GM19023 (cell line): Measurements from ENCODE around the gene SSBP1.
"Not testable (repeated sequence)": the region's sequence is repeated elsewhere in the genome, so short reads cannot be mapped to it uniquely, and the experiment has no call there.

Source experiments
- ATAC-seq: cut with Tn5 transposase; IDR thresholded peaks from one replicate; pipeline ENCODE4 v1.9.1; 2021; ENCODE audit warnings: mild to moderate bottlenecking, moderate library complexity; ENCODE audit not compliant: unreplicated experiment

SSBP1 gene

GRCh38 chr7:141708351-141708750, 29.8 kb upstream of the SSBP1 start, which contains the start of gene WEE2:
Gene WEE2 (plus strand): TSS chr7:141708353. CDS start chr7:141708759, 406 bp downstream.
- no peak for ATAC-seq

GRCh38 chr7:141709318-141709717, 28.8 kb upstream of the SSBP1 start:
- ATAC-seq, result no peak

GRCh38 chr7:141709749-141710148, 28.4 kb upstream of the SSBP1 start:
- ATAC-seq, result no peak

DNA sequence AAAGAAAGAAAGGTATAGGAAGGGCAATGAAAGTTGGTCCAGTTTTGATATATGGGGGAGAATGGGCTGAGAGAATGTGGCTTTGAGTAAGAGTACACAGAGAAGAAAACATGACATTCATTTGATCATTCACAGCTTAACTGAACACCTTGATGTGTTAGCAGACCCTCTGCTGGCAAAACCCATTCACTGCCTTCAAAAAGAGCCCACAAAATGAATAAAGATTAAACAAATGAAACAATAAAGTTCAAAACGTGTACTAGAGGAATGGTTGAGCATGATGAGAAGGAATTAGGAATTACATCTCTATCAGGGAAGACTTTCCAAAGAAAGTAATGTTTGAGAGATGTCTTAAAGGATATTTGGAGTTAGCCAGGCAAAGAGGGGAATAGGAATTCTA, 27.9 kb upstream of the SSBP1 start:
- ATAC-seq, result no peak

- no peak for ATAC-seq
Measured at GRCh38 chr7:141712603-141713255, 25.4 kb upstream of the SSBP1 start.

- ATAC-seq, result no peak
Measured at GRCh38 chr7:141713890-141714289, 24.3 kb upstream of the SSBP1 start.

DNA sequence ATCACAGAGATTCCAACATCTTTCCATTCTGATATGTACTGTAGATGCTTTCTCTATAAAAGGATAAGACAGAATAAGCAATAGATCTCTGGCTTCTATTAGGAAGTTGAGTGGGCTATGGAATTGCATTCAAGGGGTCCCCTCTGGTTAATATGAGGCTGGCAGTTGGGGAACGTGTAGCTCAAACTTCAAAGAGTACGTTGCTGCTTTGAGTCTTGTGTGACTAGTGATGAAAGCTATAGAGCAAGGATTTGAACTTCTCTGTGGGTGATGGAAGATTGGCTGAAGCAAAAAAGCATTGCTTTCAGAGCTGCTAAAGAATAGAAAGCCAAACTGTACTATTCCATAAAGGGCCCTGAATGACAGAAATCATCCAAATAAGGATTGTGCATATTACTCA, 23.6 kb upstream of the SSBP1 start:
- ATAC-seq, result no peak

GRCh38 chr7:141715018-141715417, 23.1 kb upstream of the SSBP1 start:
- no peak for ATAC-seq

DNA sequence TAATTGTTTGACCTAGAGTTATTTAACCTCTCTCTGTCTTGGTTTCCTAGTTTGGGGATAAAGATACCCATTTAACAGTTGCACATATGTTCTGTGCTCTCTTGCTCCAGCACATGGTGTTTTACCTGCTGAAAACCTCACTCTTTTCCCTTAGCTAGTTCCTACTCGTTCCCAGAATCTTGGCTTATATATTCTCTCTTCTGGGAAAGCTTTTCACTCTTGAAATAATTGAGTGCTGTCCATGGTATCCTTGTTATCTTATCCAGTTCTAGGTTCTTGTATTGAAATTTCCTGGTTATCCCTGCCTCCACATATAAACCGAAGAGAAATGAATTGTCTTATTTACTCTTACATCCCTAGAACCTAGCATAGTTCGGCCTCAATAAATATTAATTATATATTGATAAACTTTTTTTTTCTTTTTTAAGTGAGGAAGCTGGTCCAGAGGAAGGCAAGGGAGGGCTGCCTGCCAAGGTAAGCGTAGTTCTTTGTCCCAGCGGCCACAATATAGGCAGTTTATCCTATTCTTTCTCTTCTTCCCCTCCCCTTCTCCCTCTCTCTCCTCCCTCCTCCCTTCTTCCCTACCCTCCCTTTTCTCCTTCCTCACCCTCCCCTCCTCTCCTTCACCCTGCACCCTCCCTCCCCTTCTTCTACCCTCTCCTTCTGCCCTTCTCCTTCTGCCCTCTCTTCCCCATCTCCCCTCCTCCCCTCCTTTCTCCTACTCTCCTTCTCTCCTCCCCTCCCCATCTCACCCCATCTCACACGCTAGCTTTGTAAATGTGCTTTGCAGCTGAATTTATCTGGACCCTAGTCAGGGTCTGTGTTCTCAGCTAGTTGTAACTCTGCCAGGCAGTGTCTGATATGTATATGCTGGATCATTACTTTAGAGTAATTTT, 22.1 kb upstream of the SSBP1 start:
- no peak for ATAC-seq

- ATAC-seq, result no peak
Measured at GRCh38 chr7:141717450-141717849, 20.7 kb upstream of the SSBP1 start.

DNA sequence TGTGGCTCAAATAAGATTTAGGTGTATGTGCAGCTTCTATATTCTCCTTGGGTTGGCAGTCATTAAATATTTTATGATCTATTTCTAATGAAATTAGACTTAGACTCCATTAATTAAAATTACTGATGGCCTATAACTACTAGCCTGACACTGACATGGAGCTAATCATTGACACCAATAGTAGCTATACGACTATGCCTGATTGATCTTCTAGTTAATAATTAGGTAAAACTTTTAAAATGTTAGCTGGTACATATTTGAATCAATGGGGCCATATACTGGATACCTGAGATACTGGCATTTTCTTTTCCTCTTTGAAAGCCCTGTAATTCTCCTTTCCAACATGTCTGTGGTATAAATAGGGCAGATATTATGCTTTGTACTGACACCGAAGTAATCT, 15.6 kb upstream of the SSBP1 start:
- ATAC-seq, result no peak

DNA sequence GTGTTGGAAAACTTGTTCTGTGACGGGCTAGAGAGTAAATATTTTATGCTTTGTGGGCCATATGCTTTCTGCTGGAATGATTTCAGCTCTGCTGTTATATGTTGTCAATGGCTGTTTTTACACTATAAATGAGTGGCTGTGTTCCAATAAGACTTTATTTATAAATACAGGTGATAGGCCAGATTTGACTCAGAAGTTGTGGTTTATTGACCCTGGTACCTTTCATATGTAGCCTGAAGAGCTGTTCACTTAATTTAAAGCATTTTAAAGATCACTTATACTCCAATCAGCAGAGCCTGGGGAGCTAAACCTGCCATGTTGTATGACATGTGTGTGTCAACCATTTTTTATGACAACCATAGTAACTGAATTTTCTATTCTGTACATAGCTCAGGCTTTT, 9.1 kb upstream of the SSBP1 start:
- ATAC-seq, result no peak

- ATAC-seq, result no peak
Measured at GRCh38 chr7:141731476-141732149, 6.5 kb upstream of the SSBP1 start.

- no peak for ATAC-seq
Measured at GRCh38 chr7:141737118-141737835, 881 bp upstream of the SSBP1 start.

- ATAC-seq, result no peak
Measured at GRCh38 chr7:141738592-141739013, 445 bp downstream of the SSBP1 start.

DNA sequence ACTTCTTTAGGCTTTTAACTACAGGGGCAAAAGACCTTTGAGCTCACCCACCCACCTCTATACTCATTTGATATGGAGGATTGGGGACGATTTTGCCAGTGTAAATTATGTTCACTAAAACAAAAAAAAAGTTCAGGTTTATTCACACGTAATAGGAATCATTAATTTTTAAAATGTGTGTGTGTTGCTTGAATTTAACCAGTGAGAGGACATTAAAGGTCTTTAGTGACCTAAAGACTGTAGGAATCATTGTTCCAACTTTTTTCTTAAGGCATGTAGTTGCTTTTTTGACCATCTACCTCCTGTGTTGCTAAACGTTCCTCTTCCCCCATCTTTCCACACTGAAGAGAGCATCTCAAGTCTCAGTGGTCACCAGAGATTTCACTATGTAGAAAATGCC, 1.1 kb downstream of the SSBP1 start:
- no peak for ATAC-seq

- ATAC-seq, result no peak
Measured at GRCh38 chr7:141742229-141742628, 4.1 kb downstream of the SSBP1 start.

DNA sequence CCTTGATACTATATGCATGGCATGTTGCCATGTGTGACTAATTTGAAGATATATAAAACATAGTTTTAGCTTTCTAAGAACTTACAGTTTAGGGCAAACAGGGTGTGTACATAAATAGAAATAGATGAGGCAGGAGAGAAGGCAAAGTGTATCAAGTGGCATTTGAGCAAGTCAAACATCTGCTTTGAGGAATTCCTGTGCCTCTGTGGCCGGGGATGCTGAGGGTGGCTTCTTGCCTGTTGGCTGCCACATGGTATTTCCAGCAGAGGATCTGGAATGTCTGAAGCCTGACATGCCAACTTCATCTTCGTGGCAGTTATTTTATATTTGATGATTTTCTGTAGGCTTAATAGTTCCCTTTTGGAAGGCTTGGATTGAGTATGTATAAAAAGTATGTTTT, 6.0 kb downstream of the SSBP1 start:
- ATAC-seq, result no peak

DNA sequence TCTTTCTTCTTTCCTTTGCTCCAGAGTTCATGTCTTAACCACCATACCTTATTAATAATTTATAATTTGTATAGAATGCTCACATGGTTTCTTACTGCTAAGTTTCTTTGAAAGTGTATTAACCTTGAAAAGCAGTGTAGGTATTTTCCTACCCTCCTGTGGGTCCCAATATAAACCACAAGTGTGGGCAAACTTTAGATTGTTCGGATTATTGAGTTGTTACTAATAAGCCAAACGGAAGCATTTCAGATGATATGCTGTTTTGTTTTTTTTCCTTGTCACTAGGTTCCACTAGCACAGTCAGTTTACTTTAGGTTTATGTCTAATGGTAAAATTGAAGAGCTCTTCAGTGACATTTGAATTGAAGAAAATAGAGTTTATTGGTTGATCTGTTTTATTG, 10.2 kb downstream of the SSBP1 start:
- no peak for ATAC-seq

DNA sequence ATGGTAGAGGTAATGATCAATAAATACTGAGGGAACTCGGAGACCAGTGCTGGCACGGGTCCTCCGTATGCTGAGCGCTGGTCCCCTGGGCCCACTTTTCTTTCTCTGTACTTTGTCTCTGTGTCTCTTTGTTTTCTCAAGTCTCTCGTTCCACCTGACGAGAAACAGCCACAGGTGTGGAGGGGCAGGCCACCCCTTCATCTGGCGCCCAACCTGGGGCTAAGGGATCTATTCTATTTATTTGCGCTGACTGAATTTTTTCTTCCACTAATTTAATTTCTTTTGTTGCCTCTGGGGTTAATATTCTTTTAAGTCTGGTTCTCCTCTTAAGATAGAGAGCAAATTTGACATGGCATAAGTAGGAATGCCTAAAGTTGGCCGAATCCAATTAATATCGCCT, 13.7 kb downstream of the SSBP1 start:
- not testable (repeated sequence) for ATAC-seq

- ATAC-seq, result no peak
Measured at GRCh38 chr7:141752634-141753033, 14.5 kb downstream of the SSBP1 start.
